ENCODE data around the gene OR2A12.

OR2A12 gene

DNA sequence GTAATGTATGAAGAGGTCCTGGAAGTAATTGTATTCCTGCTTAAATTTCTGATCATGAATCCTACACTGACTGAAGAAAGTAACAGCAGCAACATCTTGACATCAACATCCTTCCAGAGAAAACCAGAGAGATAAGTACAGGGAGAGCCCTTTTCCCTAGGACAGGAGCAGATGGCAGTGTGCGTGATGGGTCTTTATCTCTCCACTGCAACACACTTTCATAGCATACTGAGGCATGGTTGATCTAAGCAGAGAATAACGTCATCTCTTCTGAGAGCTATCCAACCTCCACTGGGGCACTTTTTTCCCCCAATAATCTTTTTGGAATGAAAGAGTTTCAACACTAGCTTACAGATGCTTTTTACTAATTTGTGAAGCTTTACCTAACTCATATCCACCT lies 16.1 kb upstream of the OR2A12 start:
- Histone ChIP-seq H3K36me3 (no peaks in the 10 kb centered on the region), H3K4me3 (ENCODE audit: low read depth, low read length) (no peak overlapping the region), H3K27ac (peak overlapping the region; percentile 26), H3K9me3 (ENCODE audit: severe bottlenecking) (no peaks in the 10 kb centered on the region), H3K27me3 (ENCODE audit: insufficient read depth, low read depth, severe bottlenecking) (no peaks in the 10 kb centered on the region)
- DNase-seq: peak; percentile 47
- TF ChIP-seq, protein P1, sequence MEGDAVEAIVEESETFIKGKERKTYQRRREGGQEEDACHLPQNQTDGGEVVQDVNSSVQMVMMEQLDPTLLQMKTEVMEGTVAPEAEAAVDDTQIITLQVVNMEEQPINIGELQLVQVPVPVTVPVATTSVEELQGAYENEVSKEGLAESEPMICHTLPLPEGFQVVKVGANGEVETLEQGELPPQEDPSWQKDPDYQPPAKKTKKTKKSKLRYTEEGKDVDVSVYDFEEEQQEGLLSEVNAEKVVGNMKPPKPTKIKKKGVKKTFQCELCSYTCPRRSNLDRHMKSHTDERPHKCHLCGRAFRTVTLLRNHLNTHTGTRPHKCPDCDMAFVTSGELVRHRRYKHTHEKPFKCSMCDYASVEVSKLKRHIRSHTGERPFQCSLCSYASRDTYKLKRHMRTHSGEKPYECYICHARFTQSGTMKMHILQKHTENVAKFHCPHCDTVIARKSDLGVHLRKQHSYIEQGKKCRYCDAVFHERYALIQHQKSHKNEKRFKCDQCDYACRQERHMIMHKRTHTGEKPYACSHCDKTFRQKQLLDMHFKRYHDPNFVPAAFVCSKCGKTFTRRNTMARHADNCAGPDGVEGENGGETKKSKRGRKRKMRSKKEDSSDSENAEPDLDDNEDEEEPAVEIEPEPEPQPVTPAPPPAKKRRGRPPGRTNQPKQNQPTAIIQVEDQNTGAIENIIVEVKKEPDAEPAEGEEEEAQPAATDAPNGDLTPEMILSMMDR (IDR thresholded peaks at IDR 0.05; ENCODE audit: low read depth, low read length): no peak

DNA sequence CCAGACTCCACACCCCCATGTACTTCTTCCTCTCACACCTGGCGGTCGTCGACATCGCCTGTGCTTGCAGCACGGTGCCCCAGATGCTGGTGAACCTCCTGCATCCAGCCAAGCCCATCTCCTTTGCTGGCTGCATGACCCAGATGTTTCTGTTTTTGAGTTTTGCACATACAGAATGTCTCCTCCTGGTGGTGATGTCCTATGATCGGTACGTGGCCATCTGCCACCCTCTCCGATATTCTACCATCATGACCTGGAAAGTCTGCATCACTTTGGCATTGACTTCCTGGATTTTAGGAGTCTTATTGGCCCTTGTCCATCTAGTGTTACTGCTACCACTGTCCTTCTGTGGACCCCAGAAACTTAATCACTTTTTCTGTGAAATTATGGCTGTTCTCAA lies 11.7 kb upstream of the OR2A12 start:
- Histone ChIP-seq H3K4me3 (ENCODE audit: low read depth, low read length) (no peak overlapping the region), H3K9me3 (ENCODE audit: severe bottlenecking) (no peaks in the 10 kb centered on the region), H3K27me3 (ENCODE audit: insufficient read depth, low read depth, severe bottlenecking) (no peaks in the 10 kb centered on the region), H3K36me3 (no peaks in the 10 kb centered on the region), H3K27ac (no peak overlapping the region)
- no peak for DNase-seq
- TF ChIP-seq, protein P1 (IDR thresholded peaks at IDR 0.05; ENCODE audit: low read depth, low read length): no peak

DNA sequence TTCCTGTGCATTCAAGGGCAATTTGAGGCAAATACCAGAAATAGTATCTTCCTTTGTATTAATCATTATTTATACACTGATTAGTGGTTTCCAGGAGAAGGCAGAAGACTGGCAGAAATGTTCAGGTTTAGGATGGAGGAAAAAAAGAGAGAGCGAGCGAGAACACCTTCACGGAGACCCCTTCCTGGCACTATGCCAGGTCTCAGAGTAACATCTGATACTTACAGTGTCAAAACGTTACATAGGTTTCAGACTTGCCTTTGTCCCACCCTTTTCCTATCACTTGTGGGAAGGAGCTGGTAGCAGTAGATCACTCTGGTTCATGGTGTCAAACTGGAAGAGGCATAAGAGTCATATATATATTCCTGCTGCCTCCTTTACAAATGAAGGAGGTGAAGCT lies 652 bp downstream of the OR2A12 start:
- Histone ChIP-seq H3K27me3 (ENCODE audit: insufficient read depth, low read depth, severe bottlenecking) (no peaks in the 10 kb centered on the region), H3K4me3 (ENCODE audit: low read depth, low read length) (no peak overlapping the region), H3K27ac (no peak overlapping the region), H3K36me3 (no peaks in the 10 kb centered on the region), H3K9me3 (ENCODE audit: severe bottlenecking) (peaks cover 4% of the 10 kb centered on the region)
- no peak for DNase-seq
- TF ChIP-seq, protein P1 (IDR thresholded peaks at IDR 0.05; ENCODE audit: low read depth, low read length): no peak

GRCh38 chr7:144087230-144087629 lies 1.2 kb downstream of the OR2A12 start:
- Histone ChIP-seq H3K27me3 (ENCODE audit: insufficient read depth, low read depth, severe bottlenecking) (no peaks in the 10 kb centered on the region), H3K9me3 (ENCODE audit: severe bottlenecking) (peaks cover 4% of the 10 kb centered on the region), H3K27ac (no peak overlapping the region), H3K36me3 (no peaks in the 10 kb centered on the region), H3K4me3 (ENCODE audit: low read depth, low read length) (no peak overlapping the region)
- DNase-seq: no peak
- TF ChIP-seq, protein P1 (IDR thresholded peaks at IDR 0.05; ENCODE audit: low read depth, low read length): no peak

- Histone ChIP-seq H3K36me3 (no peaks in the 10 kb centered on the region), H3K27me3 (ENCODE audit: insufficient read depth, low read depth, severe bottlenecking) (no peaks in the 10 kb centered on the region), H3K9me3 (ENCODE audit: severe bottlenecking) (peaks cover 4% of the 10 kb centered on the region), H3K27ac (no peak overlapping the region), H3K4me3 (ENCODE audit: low read depth, low read length) (no peak overlapping the region)
- DNase-seq: no peak
- TF ChIP-seq, protein P1 (IDR thresholded peaks at IDR 0.05; ENCODE audit: low read depth, low read length): no peak
Measured at GRCh38 chr7:144090667-144091066, 4.6 kb downstream of the OR2A12 start.

GRCh38 chr7:144098776-144099175 lies 12.7 kb downstream of the OR2A12 start:
- Histone ChIP-seq H3K36me3 (no peaks in the 10 kb centered on the region), H3K27ac (no peak overlapping the region), H3K9me3 (ENCODE audit: severe bottlenecking) (no peaks in the 10 kb centered on the region), H3K27me3 (ENCODE audit: insufficient read depth, low read depth, severe bottlenecking) (no peaks in the 10 kb centered on the region), H3K4me3 (ENCODE audit: low read depth, low read length) (no peak overlapping the region)
- TF ChIP-seq, protein P1 (IDR thresholded peaks at IDR 0.05; ENCODE audit: low read depth, low read length): no peak
- no peak for DNase-seq
